Calu3 (cell line): ENCODE data around the gene TENT5C. TPM values are rescaled to one million over a fixed set of nuclear protein-coding genes. Genes with fewer than 3 reads are reported as not detected.

ENCODE experiments used
- BruUV-seq: library from RNA; stranded (reverse); fragments of 400-500 nt; replicated peaks from 2 replicates; lab custom pipeline; 2021; lab: Mats Ljungman, UMichigan
- CTCF ChIA-PET: fragments of 300-600 bp; sonication (Branson Sonifier 250); formaldehyde crosslinking; loops from one replicate; lab custom pipeline; 2022; ENCODE audit warnings: antibody characterized with exemption; lab: Charles Lee
- DNase-seq: peaks from one replicate; pipeline ENCODE4 v3.0.0; 2022
- H3K27ac Mint-ChIP-seq: one replicate; pipeline ENCODE4 v1.8.0; 2022; ENCODE audit warnings: mixed read lengths; ENCODE audit not compliant: unreplicated experiment
- H3K27me3 Mint-ChIP-seq: one replicate; pipeline ENCODE4 v1.8.0; 2022; ENCODE audit warnings: mixed read lengths; ENCODE audit not compliant: unreplicated experiment
- H3K36me3 Mint-ChIP-seq: one replicate; pipeline ENCODE4 v1.8.0; 2022; ENCODE audit warnings: mild to moderate bottlenecking, moderate library complexity, mixed read lengths; ENCODE audit not compliant: insufficient read depth, unreplicated experiment
- H3K4me1 Mint-ChIP-seq: one replicate; pipeline ENCODE4 v1.8.0; 2022; ENCODE audit warnings: mild to moderate bottlenecking, low read depth, mixed read lengths; ENCODE audit not compliant: unreplicated experiment
- H3K4me3 Mint-ChIP-seq: one replicate; pipeline ENCODE4 v1.8.0; 2022; ENCODE audit warnings: mild to moderate bottlenecking, low read depth, moderate library complexity, mixed read lengths; ENCODE audit not compliant: unreplicated experiment
- H3K9me3 Mint-ChIP-seq: one replicate; pipeline ENCODE4 v1.8.0; 2022; ENCODE audit warnings: low read depth, mixed read lengths; ENCODE audit not compliant: unreplicated experiment
- CTCF ChIP-seq: fragments of 200-600 bp; IDR thresholded peaks from one replicate; pipeline ENCODE4 v1.8.0; 2022; ENCODE audit warnings: antibody characterized with exemption; ENCODE audit not compliant: unreplicated experiment
- intact Hi-C: fragments of 100-400 bp; cut with micrococcal nuclease; formaldehyde crosslinking; loops from one replicate; pipeline ENCODE4 v1.10.0; 2022; ENCODE audit not compliant: unreplicated experiment
- total RNA-seq: library from RNA; stranded (reverse); gene quantifications from 2 replicates; pipeline ENCODE4 v1.2.3, GENCODE V29; 2022

Gene TENT5C
- total RNA-seq, 1 experiment from 2014 or later: 0.28 TPM

GRCh38 chr1:117582451-117582850, 23.4 kb upstream of the TENT5C start:
- no peak for DNase-seq
- H3K4me3 Mint-ChIP-seq: no peak overlapping the region
- intact Hi-C loops: no loop called here
- H3K27ac Mint-ChIP-seq: no peak overlapping the region
- TF ChIP-seq CTCF: no peak
- CTCF ChIA-PET: no interaction called here
- H3K4me1 Mint-ChIP-seq: no peaks in the 10 kb centered on the region
- peaks cover 2% of the 10 kb centered on the region for H3K9me3 Mint-ChIP-seq
- BruUV-seq: no TSS peak
- H3K36me3 Mint-ChIP-seq: no peaks in the 10 kb centered on the region
- peaks cover 17% of the 10 kb centered on the region for H3K27me3 Mint-ChIP-seq

GRCh38 chr1:117583247-117583646, 22.6 kb upstream of the TENT5C start:
- H3K27ac Mint-ChIP-seq: no peak overlapping the region
- no peaks in the 10 kb centered on the region for H3K4me1 Mint-ChIP-seq
- no peak for TF ChIP-seq CTCF
- DNase-seq: no peak
- H3K4me3 Mint-ChIP-seq: no peak overlapping the region
- CTCF ChIA-PET: no interaction called here
- H3K9me3 Mint-ChIP-seq: peaks cover 2% of the 10 kb centered on the region
- no TSS peak for BruUV-seq
- intact Hi-C loops: no loop called here
- H3K36me3 Mint-ChIP-seq: no peaks in the 10 kb centered on the region
- H3K27me3 Mint-ChIP-seq: peaks cover 25% of the 10 kb centered on the region

- Mint-ChIP-seq H3K27me3 (peaks cover 34% of the 10 kb centered on the region), H3K4me3 (no peak overlapping the region), H3K4me1 (no peaks in the 10 kb centered on the region), H3K36me3 (no peaks in the 10 kb centered on the region), H3K9me3 (peaks cover 2% of the 10 kb centered on the region), H3K27ac (no peak overlapping the region)
- no peak for TF ChIP-seq CTCF
- no TSS peak for BruUV-seq
- CTCF ChIA-PET: no interaction called here
- no peak for DNase-seq
- intact Hi-C loops: no loop called here
These were observed 21.7 kb upstream of the TENT5C start for GRCh38 chr1:117584181-117584580.

GRCh38 chr1:117585086-117585485, 20.8 kb upstream of the TENT5C start:
- no TSS peak for BruUV-seq
- CTCF ChIA-PET: no interaction called here
- Mint-ChIP-seq H3K4me3 (no peak overlapping the region), H3K9me3 (peaks cover 2% of the 10 kb centered on the region), H3K4me1 (no peaks in the 10 kb centered on the region), H3K27me3 (peaks cover 36% of the 10 kb centered on the region), H3K36me3 (no peaks in the 10 kb centered on the region), H3K27ac (no peak overlapping the region)
- no peak for DNase-seq
- TF ChIP-seq CTCF: no peak
- intact Hi-C loops: no loop called here
